ENCODE data around the gene TTC22.

The TTC22 gene

DNA sequence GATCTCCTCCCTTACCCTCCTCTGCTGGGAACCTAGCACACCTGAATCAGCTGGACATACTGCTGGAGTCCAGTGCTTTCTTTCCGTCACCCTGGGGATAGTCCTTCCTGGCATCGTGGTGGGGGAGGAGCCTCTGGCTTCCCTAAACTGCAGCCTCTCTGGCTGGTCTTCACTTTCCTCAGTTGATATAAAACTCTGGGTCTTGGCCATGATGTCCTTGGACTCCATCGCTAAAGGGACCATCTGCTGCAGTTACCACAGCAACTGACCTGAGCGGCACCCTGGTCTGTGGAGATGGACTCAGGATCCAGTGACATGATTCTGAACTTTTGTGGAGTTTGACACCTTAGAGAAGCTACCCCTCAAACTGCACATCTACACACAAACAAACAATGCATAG lies 59.6 kb downstream of the TTC22 start:
- Histone ChIP-seq H3K36me3 (ENCODE audit: insufficient read depth, low read length) (peaks cover 55% of the 10 kb centered on the region), H3K4me1 (ENCODE audit: insufficient read depth, low read length) (no peaks in the 10 kb centered on the region), H3K9ac (ENCODE audit: low read length) (no peak overlapping the region)

DNA sequence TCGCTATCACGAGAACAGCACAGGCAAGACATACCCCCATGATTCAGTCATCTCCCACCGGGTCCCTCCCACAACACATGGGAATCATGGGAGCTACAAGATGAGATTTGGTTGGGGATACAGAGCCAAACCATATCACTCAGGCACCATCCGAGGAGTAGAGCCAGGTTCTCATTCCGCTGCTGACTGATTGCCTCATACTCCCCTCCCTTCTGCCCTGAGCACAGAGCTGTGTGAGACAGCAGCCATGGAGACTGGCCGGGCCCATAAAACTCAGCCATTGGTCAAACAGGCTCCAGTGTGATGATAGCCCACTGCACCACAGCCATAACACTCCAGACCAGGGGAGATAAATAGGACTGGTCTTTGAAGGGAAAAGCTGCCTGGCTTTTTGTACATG lies 62.9 kb downstream of the TTC22 start:
- no peaks in the 10 kb centered on the region for H3K4me1 ChIP-seq (ENCODE audit: insufficient read depth, low read length)
- H3K27ac ChIP-seq (ENCODE audit: low read depth, low read length) = no peak overlapping the region
- H3K9ac ChIP-seq (ENCODE audit: low read length) = no peak overlapping the region
- H3K36me3 ChIP-seq (ENCODE audit: insufficient read depth, low read length) = peaks cover 55% of the 10 kb centered on the region
- H3K4me3 ChIP-seq (ENCODE audit: low read depth in 1 of 2, low read length in 2 of 2) = no peak overlapping the region
- no peaks in the 10 kb centered on the region for H3K9me3 ChIP-seq (ENCODE audit: low read length)
- H3K27me3 ChIP-seq (ENCODE audit: control insufficient read depth in 1 of 2, insufficient read depth in 2 of 2, low read length in 2 of 2) = no peaks in the 10 kb centered on the region

More for the DNA sequence above, 59.6 kb downstream of the TTC22 start:
- no peaks in the 10 kb centered on the region for H3K9me3 ChIP-seq (ENCODE audit: low read length)
- H3K4me3 ChIP-seq (ENCODE audit: low read depth in 1 of 2, low read length in 2 of 2) = no peak overlapping the region
- no peaks in the 10 kb centered on the region for H3K27me3 ChIP-seq (ENCODE audit: control insufficient read depth in 1 of 2, insufficient read depth in 2 of 2, low read length in 2 of 2)
- H3K27ac ChIP-seq (ENCODE audit: low read depth, low read length) = no peak overlapping the region

DNA sequence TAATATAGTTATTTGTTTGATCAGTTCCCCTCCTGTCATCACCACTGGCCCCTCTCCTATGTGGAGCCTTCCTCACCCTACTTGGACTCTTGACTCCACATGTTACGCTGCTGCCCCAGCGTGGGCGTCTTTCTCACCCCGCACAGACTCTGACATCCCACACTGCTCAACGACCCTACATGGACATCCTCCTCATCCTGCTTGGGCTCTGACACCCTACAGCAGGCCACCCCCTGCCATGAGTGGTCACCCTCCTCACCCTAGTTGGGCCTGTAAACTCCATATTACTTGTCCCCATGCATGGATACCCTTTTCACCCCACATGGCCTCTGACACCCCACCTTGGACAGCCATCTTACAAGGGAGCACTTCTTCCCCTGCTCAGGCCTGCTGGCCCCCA lies 64.4 kb downstream of the TTC22 start:
- Histone ChIP-seq H3K27me3 (ENCODE audit: control insufficient read depth in 1 of 2, insufficient read depth in 2 of 2, low read length in 2 of 2) (no peaks in the 10 kb centered on the region), H3K4me3 (ENCODE audit: low read depth in 1 of 2, low read length in 2 of 2) (no peak overlapping the region), H3K36me3 (ENCODE audit: insufficient read depth, low read length) (peaks cover 48% of the 10 kb centered on the region), H3K9ac (ENCODE audit: low read length) (no peak overlapping the region), H3K9me3 (ENCODE audit: low read length) (no peaks in the 10 kb centered on the region), H3K4me1 (ENCODE audit: insufficient read depth, low read length) (no peaks in the 10 kb centered on the region), H3K27ac (ENCODE audit: low read depth, low read length) (no peak overlapping the region)
